A673 (cell line): ENCODE measurements around the gene PTGFRN. TPM values are rescaled to one million over a fixed set of nuclear protein-coding genes. Genes with fewer than 3 reads are reported as not detected.

Experiments used
- BruUV-seq: library from RNA; stranded (reverse); fragments of 400-500 nt; replicated peaks from 2 replicates; lab custom pipeline; 2021; lab: Mats Ljungman, UMichigan
- CTCF ChIA-PET: fragments of 300-600 bp; sonication (Branson Sonifier 250); formaldehyde crosslinking; loops from one replicate; lab custom pipeline; 2022; ENCODE audit warnings: antibody characterized with exemption; lab: Charles Lee
- POLR2A ChIA-PET: fragments of 300-600 bp; sonication (Branson Sonifier 250); formaldehyde crosslinking; loops from one replicate; lab custom pipeline; 2022; ENCODE audit warnings: antibody characterized with exemption; ENCODE audit not compliant: low non-redundant PET; lab: Charles Lee
- DNase-seq: peaks from one replicate; pipeline ENCODE4 v3.0.0-alpha.2; 2015; ENCODE audit warnings: low spot score
- H3K27ac ChIP-seq: fragments of 200-600 bp; sonication (generic); 2 replicates; pipeline ENCODE4 v1.5.1; 2016; ENCODE audit warnings: mixed run types, low read depth, mild to moderate bottlenecking, mixed read lengths, antibody characterized with exemption, low read length; ENCODE audit not compliant: poor library complexity, severe bottlenecking
- H3K27me3 ChIP-seq: fragments of 200-600 bp; sonication (generic); replicated peaks from 2 replicates; pipeline ENCODE4 v1.6.1; 2017; ENCODE audit warnings: mixed run types, low read depth, mild to moderate bottlenecking, mixed read lengths, antibody characterized with exemption, low read length; ENCODE audit not compliant: insufficient read depth, poor library complexity
- H3K36me3 ChIP-seq: fragments of 200-600 bp; sonication (generic); 2 replicates; pipeline ENCODE4 v1.6.1; 2016; ENCODE audit warnings: mixed run types, mild to moderate bottlenecking, mixed read lengths, antibody characterized with exemption, low read length; ENCODE audit not compliant: insufficient read depth, poor library complexity, severe bottlenecking
- H3K4me1 ChIP-seq: fragments of 200-600 bp; sonication (generic); 2 replicates; pipeline ENCODE4 v1.6.1; 2017; ENCODE audit warnings: mixed run types, mild to moderate bottlenecking, mixed read lengths, antibody characterized with exemption, low read length; ENCODE audit not compliant: insufficient read depth, poor library complexity, severe bottlenecking
- H3K4me3 ChIP-seq: fragments of 200-600 bp; sonication (generic); 2 replicates; pipeline ENCODE4 v1.5.1; 2016; ENCODE audit warnings: low read depth, mixed run types, mild to moderate bottlenecking, mixed read lengths, low read length; ENCODE audit not compliant: poor library complexity, severe bottlenecking
- H3K9me3 ChIP-seq: fragments of 200-600 bp; sonication (generic); 2 replicates; pipeline ENCODE4 v1.6.1; 2016; ENCODE audit warnings: mixed run types, low read depth, mild to moderate bottlenecking, mixed read lengths, antibody characterized with exemption, low read length; ENCODE audit not compliant: poor library complexity, severe bottlenecking
- EZH2 ChIP-seq: fragments of 200-600 bp; sonication (generic); IDR thresholded peaks from 2 replicates; pipeline ENCODE4 v1.6.1; 2017; ENCODE audit warnings: borderline replicate concordance, low read depth, mild to moderate bottlenecking, mixed read lengths, antibody characterized with exemption, low read length; ENCODE audit not compliant: poor library complexity, severe bottlenecking
- intact Hi-C: fragments of 100-400 bp; cut with micrococcal nuclease; formaldehyde crosslinking; loops from one replicate; pipeline ENCODE4 v1.10.0; 2022; ENCODE audit not compliant: unreplicated experiment
- total RNA-seq: library from RNA; stranded (reverse); gene quantifications from 2 replicates; pipeline ENCODE4 v1.2.3, GENCODE V29; 2021
- TF ChIP-seq, protein P1 (sequence below): fragments of 300-800, 200-600 bp; sonication (generic); conservative IDR thresholded peaks from 2 replicates; pipeline ENCODE4 v1.5.1; 2017; ENCODE audit warnings: low read depth, mild to moderate bottlenecking, antibody characterized with exemption, low read length, moderate library complexity, mixed read lengths

Gene PTGFRN
- total RNA-seq, 1 experiment from 2014 or later: 29.5 TPM

DNA sequence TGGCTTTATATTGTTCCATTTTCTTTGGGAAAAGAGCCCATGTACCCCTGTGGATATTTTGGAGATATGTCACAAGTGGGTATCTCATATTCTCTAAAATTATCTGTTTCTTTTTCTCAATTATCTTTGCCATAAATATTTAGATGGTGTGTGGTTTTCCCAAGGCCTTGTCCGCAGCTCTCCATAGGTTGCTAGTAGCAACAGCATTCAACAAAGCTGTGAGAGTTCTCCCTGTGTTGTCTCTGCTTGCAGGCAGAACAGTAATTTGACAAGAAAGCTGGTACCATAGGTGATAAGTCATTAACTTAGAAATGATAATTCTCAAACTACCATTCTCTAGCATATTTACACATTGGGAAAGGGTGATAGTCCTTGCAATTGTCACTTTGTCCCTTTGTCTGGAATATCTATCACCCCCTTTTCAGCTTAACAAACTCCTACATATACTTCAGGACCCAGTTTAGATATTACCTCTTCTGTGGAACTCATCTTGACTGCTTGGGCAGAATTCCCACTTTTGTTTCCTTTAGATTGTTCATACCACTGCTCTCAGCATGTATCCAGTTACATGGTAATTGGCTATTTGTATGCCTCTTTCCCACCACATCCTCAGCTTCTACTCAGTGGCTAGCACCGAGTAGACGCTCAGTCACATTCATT is 100.7 kb downstream of the PTGFRN start:
- DNase-seq: no peak
- peaks cover 2% of the 10 kb centered on the region for H3K27me3 ChIP-seq
- no peaks in the 10 kb centered on the region for H3K9me3 ChIP-seq
- intact Hi-C loops: no loop called here
- no peak overlapping the region for H3K27ac ChIP-seq
- no TSS peak for BruUV-seq
- TF ChIP-seq, protein P1, sequence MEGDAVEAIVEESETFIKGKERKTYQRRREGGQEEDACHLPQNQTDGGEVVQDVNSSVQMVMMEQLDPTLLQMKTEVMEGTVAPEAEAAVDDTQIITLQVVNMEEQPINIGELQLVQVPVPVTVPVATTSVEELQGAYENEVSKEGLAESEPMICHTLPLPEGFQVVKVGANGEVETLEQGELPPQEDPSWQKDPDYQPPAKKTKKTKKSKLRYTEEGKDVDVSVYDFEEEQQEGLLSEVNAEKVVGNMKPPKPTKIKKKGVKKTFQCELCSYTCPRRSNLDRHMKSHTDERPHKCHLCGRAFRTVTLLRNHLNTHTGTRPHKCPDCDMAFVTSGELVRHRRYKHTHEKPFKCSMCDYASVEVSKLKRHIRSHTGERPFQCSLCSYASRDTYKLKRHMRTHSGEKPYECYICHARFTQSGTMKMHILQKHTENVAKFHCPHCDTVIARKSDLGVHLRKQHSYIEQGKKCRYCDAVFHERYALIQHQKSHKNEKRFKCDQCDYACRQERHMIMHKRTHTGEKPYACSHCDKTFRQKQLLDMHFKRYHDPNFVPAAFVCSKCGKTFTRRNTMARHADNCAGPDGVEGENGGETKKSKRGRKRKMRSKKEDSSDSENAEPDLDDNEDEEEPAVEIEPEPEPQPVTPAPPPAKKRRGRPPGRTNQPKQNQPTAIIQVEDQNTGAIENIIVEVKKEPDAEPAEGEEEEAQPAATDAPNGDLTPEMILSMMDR: no peak
- TF ChIP-seq EZH2: no peak
- POLR2A ChIA-PET: no interaction called here
- H3K4me1 ChIP-seq: no peaks in the 10 kb centered on the region
- CTCF ChIA-PET: no interaction called here
- H3K36me3 ChIP-seq: no peaks in the 10 kb centered on the region
- H3K4me3 ChIP-seq: no peak overlapping the region

DNA sequence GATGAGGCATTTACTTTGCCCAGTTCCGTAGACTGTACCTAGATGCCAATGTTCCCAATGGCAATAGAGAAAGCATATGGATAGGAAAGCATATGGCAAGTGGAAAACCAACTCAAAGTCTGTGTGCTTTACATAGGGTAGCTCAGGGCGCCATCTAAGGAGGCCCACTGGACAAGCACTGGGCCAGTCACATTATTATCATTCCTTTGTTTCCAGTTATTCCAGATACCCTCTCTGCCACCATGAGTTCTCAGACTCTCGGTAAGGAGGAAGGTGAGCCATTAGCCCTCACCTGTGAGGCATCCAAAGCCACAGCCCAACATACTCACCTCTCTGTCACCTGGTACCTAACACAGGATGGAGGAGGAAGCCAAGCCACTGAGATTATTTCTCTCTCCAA is 101.6 kb downstream of the PTGFRN start:
- Histone ChIP-seq H3K27me3 (no peaks in the 10 kb centered on the region), H3K4me3 (no peak overlapping the region), H3K27ac (no peak overlapping the region), H3K36me3 (no peaks in the 10 kb centered on the region), H3K4me1 (no peaks in the 10 kb centered on the region), H3K9me3 (no peaks in the 10 kb centered on the region)
- ChIA-PET CTCF (interaction anchor here (0.6 kb wide), 1 partner anchor 287 kb away, joined by 3 read pairs; no protein-coding TSS in a partner anchor), POLR2A (no interaction called here)
- intact Hi-C loops: no loop called here
- DNase-seq: no peak
- no TSS peak for BruUV-seq
- TF ChIP-seq, protein P1: no peak
- no peak for TF ChIP-seq EZH2

DNA sequence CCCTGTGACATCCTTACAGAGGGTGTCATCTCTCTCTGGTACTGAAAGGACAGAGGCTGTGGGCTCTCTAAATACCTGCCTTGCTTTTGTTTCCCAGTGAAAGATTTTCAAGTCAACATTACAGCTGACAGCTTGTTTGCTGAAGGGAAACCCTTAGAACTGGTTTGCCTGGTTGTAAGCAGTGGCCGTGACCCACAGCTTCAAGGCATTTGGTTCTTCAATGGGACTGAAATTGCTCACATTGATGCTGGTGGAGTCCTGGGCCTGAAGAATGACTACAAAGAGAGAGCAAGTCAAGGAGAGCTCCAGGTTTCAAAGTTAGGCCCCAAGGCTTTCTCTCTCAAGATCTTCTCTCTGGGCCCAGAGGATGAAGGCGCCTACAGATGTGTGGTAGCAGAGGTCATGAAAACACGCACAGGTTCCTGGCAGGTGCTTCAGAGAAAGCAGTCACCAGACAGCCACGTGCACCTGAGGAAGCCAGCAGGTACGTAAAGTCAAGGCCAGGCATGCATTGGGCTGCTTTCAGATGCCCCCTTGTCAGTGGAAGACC is 103.7 kb downstream of the PTGFRN start:
- CTCF ChIA-PET: no interaction called here

More for the DNA sequence above, 103.7 kb downstream of the PTGFRN start:
- Histone ChIP-seq H3K9me3 (no peaks in the 10 kb centered on the region), H3K27me3 (no peaks in the 10 kb centered on the region), H3K27ac (no peak overlapping the region), H3K4me3 (no peak overlapping the region), H3K4me1 (no peaks in the 10 kb centered on the region), H3K36me3 (no peaks in the 10 kb centered on the region)
- intact Hi-C loops: no loop called here
- BruUV-seq: no TSS peak
- no peak for DNase-seq
- no peak for TF ChIP-seq EZH2
- TF ChIP-seq, protein P1: no peak
- POLR2A ChIA-PET: no interaction called here
